ENCODE results near the gene ARHGAP45. TPM values are rescaled to one million over a fixed set of nuclear protein-coding genes. Genes with fewer than 3 reads are reported as not detected.
"Not testable (repeated sequence)": the region's sequence is repeated elsewhere in the genome, so short reads cannot be mapped to it uniquely, and the experiment has no call there.

Gene ARHGAP45
- total and polyA plus RNA-seq, 2 of the 8 experiments (the other 6 are each of a cell fraction or from before 2014, with no cell fraction given): 31.4 to 41.8 TPM

- not testable (repeated sequence) for H2BK120ac ChIP-seq (replicated peaks; ENCODE audit: low read depth, low read length); H3K23ac ChIP-seq (ENCODE audit: insufficient read length); H4K20me1 ChIP-seq (replicated peaks in 1 of 2; ENCODE audit: control insufficient read depth in 1 of 2, insufficient read depth in 2 of 2, low read length in 2 of 2); H3K4ac ChIP-seq (replicated peaks; ENCODE audit: insufficient read length, low read depth, low read length); FAIRE-seq; H4K91ac ChIP-seq (replicated peaks; ENCODE audit: insufficient read length, low read length); H3K14ac ChIP-seq (ENCODE audit: insufficient read length); H3K27me3 ChIP-seq (replicated peaks in 1 of 4; ENCODE audit: control insufficient read depth in 3 of 4, extremely low read depth in 1 of 4, insufficient read depth in 3 of 4, low read length in 3 of 4); H3K4me2 ChIP-seq (ENCODE audit: insufficient read depth in 1 of 2, low read depth in 2 of 2, low read length in 2 of 2); H2BK12ac ChIP-seq (ENCODE audit: low read depth, low read length); H3K23me2 ChIP-seq (ENCODE audit: low read depth, low read length); H3K9me3 ChIP-seq (ENCODE audit: insufficient read depth in 2 of 2, low read depth in 1 of 2, low read length in 1 of 2); H3K56ac ChIP-seq (replicated peaks; ENCODE audit: insufficient read length, low read depth, low read length); H3K79me2 ChIP-seq (ENCODE audit: control insufficient read depth in 1 of 2, insufficient read depth in 2 of 2, low read length in 2 of 2); H2BK15ac ChIP-seq (ENCODE audit: low read length); H2BK5ac ChIP-seq (ENCODE audit: low read depth, low read length); H2BK20ac ChIP-seq (ENCODE audit: low read length); H3K18ac ChIP-seq (ENCODE audit: extremely low read depth, low read length); H4K8ac ChIP-seq (ENCODE audit: extremely low read depth, insufficient read depth, low read length); H4K5ac ChIP-seq (ENCODE audit: insufficient read length, low read depth, low read length); H2AFZ ChIP-seq (ENCODE audit: low read length); H3K4me3 ChIP-seq (ENCODE audit: extremely low read depth in 1 of 4, insufficient read depth in 2 of 4, low read depth in 3 of 4, low read length in 4 of 4); H3K9ac ChIP-seq (replicated peaks in 1 of 4; ENCODE audit: extremely low read depth in 1 of 4, low read depth in 3 of 4, low read length in 3 of 4); H3K27ac ChIP-seq (ENCODE audit: low read depth, low read length); H2AK5ac ChIP-seq (ENCODE audit: low read depth, low read length); DNase-seq (ENCODE audit: low read depth in 1 of 2, low spot score in 2 of 2)
- ChIA-PET POLR2A (ENCODE audit: partially characterized antibody) (interaction anchor here (0.6 to 1.2 kb wide), 3 partner anchors 15 to 100 kb away, joined by 3 to 4 read pairs (median 3); no protein-coding TSS in a partner anchor), CTCF (ENCODE audit: partially characterized antibody) (interaction anchor here (0.7 to 4.5 kb wide), 17 partner anchors 10 to 115 kb away, joined by 3 to 24 read pairs (median 3); no protein-coding TSS in a partner anchor)
- 88% methylated on average over 6 of the region's 7 CpGs; no CpG with 5 or more reads in 1 of the 2 experiments for WGBS, 2 experiments (ENCODE audit: extremely low coverage in 1 of 2, insufficient coverage in 1 of 2, insufficient read length in 1 of 2, insufficient replicate concordance in 2 of 2, low coverage in 1 of 2, low lambda C conversion rate in 2 of 2, missing lambda C conversion rate in 1 of 2)
- H3K79me1 ChIP-seq (ENCODE audit: low read depth, low read length): peaks cover 10% of the 10 kb centered on the region
- H3K4me1 ChIP-seq (replicated peaks in 1 of 4; ENCODE audit: control insufficient read depth in 3 of 4, insufficient read depth in 4 of 4, low read length in 3 of 4): peaks cover 0 to 14% (median 7%) of the 10 kb centered on the region in 4 experiments; a peak in 6 of 7 replicates
- H3K36me3 ChIP-seq (ENCODE audit: control insufficient read depth in 2 of 4, insufficient read depth in 4 of 4, low read length in 3 of 4): peaks cover 2 to 12% (median 4%) of the 10 kb centered on the region in 4 experiments; a peak in 4 of 8 replicates
- TF ChIP-seq RAD21 (IDR thresholded peaks at IDR 0.05 in 1 of 2, conservative IDR thresholded peaks at IDR 0.05 in 1 of 2; ENCODE audit: low read depth in 2 of 2, low read length in 2 of 2): peak; percentile 12 to 13; a peak in 1 of 4 replicates
These were observed 62.1 kb downstream of the ARHGAP45 start for GRCh38 chr19:1129084-1129483.
